Measurements from ENCODE around the gene STAP2.

DNA sequence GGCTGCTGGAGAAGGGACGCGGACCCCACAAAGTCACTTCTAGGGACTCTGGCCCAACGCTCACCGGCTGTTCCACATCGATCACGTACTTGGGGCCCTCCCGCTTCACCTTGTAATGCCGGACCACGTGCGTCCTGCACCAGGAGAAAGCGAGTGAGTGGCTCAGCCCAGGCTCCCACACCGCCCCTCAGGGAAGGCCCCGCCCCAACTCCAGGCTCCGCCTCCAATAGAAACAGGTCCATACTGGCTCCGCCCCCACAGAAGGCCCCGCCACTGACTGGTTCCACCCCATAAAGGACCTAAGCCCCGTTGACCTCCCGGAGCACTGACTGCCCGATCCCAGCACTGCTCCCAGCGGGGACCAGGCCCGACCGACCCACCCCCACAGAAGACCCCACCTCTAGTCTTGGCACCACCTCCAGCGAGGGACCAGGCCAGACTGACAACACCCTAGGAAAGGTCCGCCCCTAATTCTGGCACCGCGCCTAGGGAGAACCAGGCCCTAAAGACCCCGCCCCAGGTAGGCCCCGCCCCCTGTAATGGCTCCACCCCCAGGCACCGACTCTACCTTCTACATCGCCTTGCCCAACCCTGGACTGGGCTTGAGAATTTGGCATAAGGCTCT lies 11.3 kb downstream of the STAP2 start:
- TF ChIP-seq CTCF (IDR thresholded peaks at IDR 0.05; ENCODE audit: insufficient read depth, low read length, poor library complexity, severe bottlenecking) (no peak), EZH2phosphoT487 (conservative IDR thresholded peaks at IDR 0.05; ENCODE audit: low read length) (no peak)
